ENCODE results near the gene MCF2L2. TPM values are rescaled to one million over a fixed set of nuclear protein-coding genes. Genes with fewer than 3 reads are reported as not detected.

The MCF2L2 gene
- total and polyA plus RNA-seq, 2 of the 13 experiments (the other 11 are each of a cell fraction or from before 2014, with no cell fraction given): not detected

GRCh38 chr3:183134844-183135243, 293.6 kb downstream of the MCF2L2 start (continued):
- TF ChIP-seq ZBTB10 (CRISPR knock-in tag; IDR thresholded peaks at IDR 0.05; ENCODE audit: borderline replicate concordance) (no peak), ZNF460 (CRISPR knock-in tag; IDR thresholded peaks at IDR 0.05; ENCODE audit: borderline replicate concordance) (no peak)

- Histone ChIP-seq H3K9ac (ENCODE audit: insufficient read depth, low read depth, low read length) (no peak overlapping the region), H3K4me1 (ENCODE audit: insufficient read depth, low read length) (no peaks in the 10 kb centered on the region), H3K27ac (ENCODE audit: extremely low read length, insufficient read depth, low read length) (no peak overlapping the region), H3K79me2 (ENCODE audit: insufficient read depth, low read length) (no peaks in the 10 kb centered on the region), H3K4me3 (replicated peaks in 1 of 3; ENCODE audit: insufficient read depth in 1 of 3, low read depth in 2 of 3, low read length in 3 of 3) (no peak overlapping the region), H4K20me1 (ENCODE audit: insufficient read depth, low read length) (no peaks in the 10 kb centered on the region), H2AFZ (ENCODE audit: low read length) (no peak overlapping the region), H3K36me3 (replicated peaks in 1 of 2; ENCODE audit: control insufficient read depth in 1 of 2, insufficient read depth in 2 of 2, low read length in 2 of 2) (no peaks in the 10 kb centered on the region), H3K9me3 (ENCODE audit: low read length) (peaks cover 16% of the 10 kb centered on the region), H3K27me3 (ENCODE audit: control insufficient read depth in 1 of 2, insufficient read depth in 2 of 2, low read length in 2 of 2) (peaks cover 0 to 20% of the 10 kb centered on the region in 2 experiments; a peak in 1 of 5 replicates), H3K4me2 (ENCODE audit: low read depth, low read length) (no peak overlapping the region)
- TF ChIP-seq JUND (CRISPR knock-in tag; IDR thresholded peaks at IDR 0.05) (no peak), ZNF616 (CRISPR knock-in tag; IDR thresholded peaks at IDR 0.05; ENCODE audit: low read depth) (no peak)
- intact Hi-C loops (cut with micrococcal nuclease; ENCODE audit: unreplicated experiment): no loop called here
- ChIA-PET POLR2A (no interaction called here), CTCF (ENCODE audit: low intra/inter-chr PET ratio, low total read pairs) (no interaction called here)
- DNase-seq (ENCODE audit: low spot score): no peak
- in situ Hi-C loops (cut with HindIII; ENCODE audit: extremely low pct_ligation_motif_present, low pct_unique_long_range_greater_than_20kb): no loop called here
- BruUV-seq (replicated peaks): no TSS peak
- no peak for ATAC-seq
- no peak for FAIRE-seq
- 7% methylated on average over 6 of the region's 6 CpGs for WGBS (ENCODE audit: low lambda C conversion rate)
Measured at GRCh38 chr3:183132409-183132808, 296.0 kb downstream of the MCF2L2 start.

- ChIA-PET POLR2A (no interaction called here), CTCF (ENCODE audit: low intra/inter-chr PET ratio, low total read pairs) (no interaction called here)
- in situ Hi-C loops (cut with HindIII; ENCODE audit: extremely low pct_ligation_motif_present, low pct_unique_long_range_greater_than_20kb) (no loop called here), intact Hi-C loops (cut with micrococcal nuclease; ENCODE audit: unreplicated experiment) (no loop called here)
- ATAC-seq: no peak
- no peak overlapping the region for H3K27ac ChIP-seq (ENCODE audit: extremely low read length, insufficient read depth, low read length)
- H3K4me2 ChIP-seq (ENCODE audit: low read depth, low read length): no peak overlapping the region
- no TSS peak for BruUV-seq (replicated peaks)
- TF ChIP-seq ZNF343 (CRISPR knock-in tag; IDR thresholded peaks at IDR 0.05): no peak
- no peak overlapping the region for H2AFZ ChIP-seq (ENCODE audit: low read length)
- no peaks in the 10 kb centered on the region for H3K79me2 ChIP-seq (ENCODE audit: insufficient read depth, low read length)
- no peaks in the 10 kb centered on the region for H3K4me1 ChIP-seq (ENCODE audit: insufficient read depth, low read length)
- no peak for DNase-seq (ENCODE audit: low spot score)
- H3K9me3 ChIP-seq (ENCODE audit: low read length): peaks cover 16% of the 10 kb centered on the region
- H4K20me1 ChIP-seq (ENCODE audit: insufficient read depth, low read length): no peaks in the 10 kb centered on the region
- FAIRE-seq: no peak
- H3K36me3 ChIP-seq (replicated peaks in 1 of 2; ENCODE audit: control insufficient read depth in 1 of 2, insufficient read depth in 2 of 2, low read length in 2 of 2): no peaks in the 10 kb centered on the region
- H3K4me3 ChIP-seq (replicated peaks in 1 of 3; ENCODE audit: insufficient read depth in 1 of 3, low read depth in 2 of 3, low read length in 3 of 3): no peak overlapping the region
- WGBS (ENCODE audit: low lambda C conversion rate): 19% methylated on average over 4 of the region's 4 CpGs
- peaks cover 0 to 20% of the 10 kb centered on the region in 2 experiments; a peak in 1 of 5 replicates for H3K27me3 ChIP-seq (ENCODE audit: control insufficient read depth in 1 of 2, insufficient read depth in 2 of 2, low read length in 2 of 2)
- H3K9ac ChIP-seq (ENCODE audit: insufficient read depth, low read depth, low read length): no peak overlapping the region
Measured at GRCh38 chr3:183131735-183132134, 296.7 kb downstream of the MCF2L2 start.

Data from HepG2 (cell line).